CD4-positive, alpha-beta T cell (primary cell): Measurements from ENCODE around the gene RACK1. TPM values are rescaled to one million over a fixed set of nuclear protein-coding genes. Genes with fewer than 3 reads are reported as not detected.
"Not testable (repeated sequence)": the region's sequence is repeated elsewhere in the genome, so short reads cannot be mapped to it uniquely, and the experiment has no call there.

Experiments used
- ATAC-seq: fragments of 200-7000 bp; cut with Tn5 transposase; one replicate; pipeline ENCODE4 v1.10.0; 2022; ENCODE audit warnings: mild to moderate bottlenecking; ENCODE audit not compliant: poor library complexity
- CTCF ChIA-PET: fragments of 350-600 bp; sonication (Branson Sonifier 250); formaldehyde crosslinking; loops from one replicate; lab custom pipeline; 2021; ENCODE audit warnings: antibody characterized with exemption, inconsistent platforms; lab: Charles Lee
- POLR2A ChIA-PET: fragments of 350-600 bp; sonication (Branson Sonifier 250); formaldehyde crosslinking; loops from one replicate; lab custom pipeline; 2021; ENCODE audit warnings: antibody characterized with exemption, inconsistent platforms; lab: Charles Lee
- DNase-seq, 14 experiments: peaks; one replicate each; pipeline ENCODE4 v3.0.0-alpha.2; 2013 to 2020; ENCODE audit warnings: mixed read lengths in 2 of 14
- H3K27ac ChIP-seq, 2 donors: one replicate each; pipeline versions ENCODE4 v1.5.1 to v1.7.0; 2013; ENCODE audit warnings: low read length in 2 of 2, low read depth in 1 of 2, mild to moderate bottlenecking in 1 of 2
- H3K27me3 ChIP-seq, 2 experiments: 1 replicate in 1 of 2; 2 replicates in 1 of 2; pipeline versions ENCODE4 v1.6.1 to v1.7.0; 2013; ENCODE audit warnings: low read length in 2 of 2, control low read depth in 1 of 2, mild to moderate bottlenecking in 1 of 2, moderate library complexity in 1 of 2; ENCODE audit not compliant: insufficient read depth in 2 of 2, control insufficient read depth in 1 of 2
- H3K36me3 ChIP-seq: one replicate; pipeline ENCODE4 v1.6.1; 2013; ENCODE audit warnings: low read length, control low read depth; ENCODE audit not compliant: insufficient read depth
- H3K4me1 ChIP-seq: one replicate; pipeline ENCODE4 v1.6.1; 2013; ENCODE audit warnings: low read length, control low read depth; ENCODE audit not compliant: insufficient read depth
- H3K4me3 ChIP-seq: one replicate; pipeline ENCODE4 v1.5.1; 2013; ENCODE audit warnings: mild to moderate bottlenecking, low read length, moderate library complexity
- H3K9me3 ChIP-seq, 2 experiments: 1 replicate in 1 of 2; 2 replicates in 1 of 2; pipeline versions ENCODE4 v1.6.1 to v1.7.0; 2013; ENCODE audit warnings: low read length in 2 of 2, mild to moderate bottlenecking in 2 of 2, control low read depth in 1 of 2, moderate library complexity in 1 of 2; ENCODE audit not compliant: control insufficient read depth in 1 of 2, insufficient read depth in 1 of 2
- H3K27ac Mint-ChIP-seq: one replicate; pipeline ENCODE4 v1.8.0; 2020; ENCODE audit warnings: mixed read lengths
- H3K27me3 Mint-ChIP-seq: one replicate; pipeline ENCODE4 v1.8.0; 2021; ENCODE audit warnings: mixed read lengths
- H3K36me3 Mint-ChIP-seq: one replicate; pipeline ENCODE4 v1.8.0; 2021; ENCODE audit warnings: low read depth, mixed read lengths
- H3K4me1 Mint-ChIP-seq: one replicate; pipeline ENCODE4 v1.8.0; 2021; ENCODE audit warnings: low read depth, mixed read lengths
- H3K4me3 Mint-ChIP-seq: one replicate; pipeline ENCODE4 v1.8.0; 2020; ENCODE audit warnings: mild to moderate bottlenecking, mixed read lengths
- H3K9me3 Mint-ChIP-seq: one replicate; pipeline ENCODE4 v1.8.0; 2020; ENCODE audit warnings: mixed read lengths
- CTCF ChIP-seq: fragments of 200-600 bp; IDR thresholded peaks from one replicate; pipeline ENCODE4 v1.8.0; 2022; ENCODE audit warnings: antibody characterized with exemption, mild to moderate bottlenecking
- intact Hi-C, 2 experiments: fragments of 100-400 bp; cut with DNase I in 1 of 2; cut with micrococcal nuclease in 1 of 2; formaldehyde crosslinking; loops; one replicate each; pipeline versions ENCODE4 v1.15.1 to v1.9.0; 2023 to 2025; cut with DNase I, micrococcal nuclease
- total RNA-seq, 174 experiments: library from RNA in 2 of 174; stranded (reverse) in 2 of 174; gene quantifications; one replicate each; pipeline ENCODE4 v1.2.3 and lab custom pipeline; 2021 to 2026

Gene RACK1
- total RNA-seq, 2 experiments from 2014 or later, result 2,499 to 2,682 TPM

GRCh38 chr5:181217111-181217802 lies 26.4 kb downstream of the RACK1 start:
- Mint-ChIP-seq H3K9me3 (no peaks in the 10 kb centered on the region), H3K4me3 (peak overlapping the region; percentile 97), H3K4me1 (peaks cover 41% of the 10 kb centered on the region), H3K27me3 (peaks cover 20% of the 10 kb centered on the region), H3K36me3 (peaks cover 35% of the 10 kb centered on the region), H3K27ac (peak overlapping the region; percentile 88)
- intact Hi-C loops, result loop anchor here in 1 of 2 experiments (1.0 to 10.0 kb wide), 2 partner anchors 26 to 52 kb away; no protein-coding TSS in a partner anchor
- peak; percentile 31 for ATAC-seq
- TF ChIP-seq CTCF, result no peak
- Histone ChIP-seq H3K4me3 (peak overlapping the region; percentile 81), H3K27ac (peak overlapping the region; percentile 39 to 41), H3K4me1 (peaks cover 56% of the 10 kb centered on the region), H3K27me3 (no peaks in the 10 kb centered on the region), H3K9me3 (no peaks in the 10 kb centered on the region), H3K36me3 (no peaks in the 10 kb centered on the region)
- POLR2A ChIA-PET, result interaction anchor here (2.4 to 2.5 kb wide), 3 partner anchors 11 to 44 kb away, joined by 14 to 69 read pairs (median 41); partner anchors contain the start of genes TRIM52 and TRIM7
- CTCF ChIA-PET, result no interaction called here
- DNase-seq, result peak; percentile 36 to 87 (median 61)

GRCh38 chr5:181215997-181216989 lies 27.4 kb downstream of the RACK1 start:
- TF ChIP-seq CTCF, result no peak
- peak overlapping the region in 1 of 2 donors; percentile 1 for H3K27ac ChIP-seq
- peak in 6 of 14 experiments; percentile 41 to 70 (median 60) for DNase-seq
- intact Hi-C loops, result loop anchor here (1.0 to 10.0 kb wide), 2 partner anchors 10 to 51 kb away; no protein-coding TSS in a partner anchor
- peak overlapping the region; percentile 81 for H3K4me3 ChIP-seq
- Mint-ChIP-seq H3K27ac (peak overlapping the region; percentile 88), H3K27me3 (peaks cover 10% of the 10 kb centered on the region), H3K36me3 (peaks cover 26% of the 10 kb centered on the region), H3K9me3 (no peaks in the 10 kb centered on the region), H3K4me1 (peaks cover 32% of the 10 kb centered on the region), H3K4me3 (peak overlapping the region; percentile 97)
- H3K9me3 ChIP-seq, result no peaks in the 10 kb centered on the region
- H3K36me3 ChIP-seq, result no peaks in the 10 kb centered on the region
- peak; percentile 61 for ATAC-seq
- no peaks in the 10 kb centered on the region for H3K27me3 ChIP-seq
- H3K4me1 ChIP-seq, result peaks cover 47% of the 10 kb centered on the region
- ChIA-PET CTCF (no interaction called here), POLR2A (interaction anchor here (0.7 to 2.5 kb wide), 8 partner anchors 10 to 413 kb away, joined by 3 to 69 read pairs (median 6); partner anchors contain the start of genes TRIM52 and TRIM7)

GRCh38 chr5:181214249-181214648 lies 29.5 kb downstream of the RACK1 start:
- not testable (repeated sequence) for H3K36me3 ChIP-seq, H3K9me3 ChIP-seq, H3K4me3 ChIP-seq, H3K27me3 ChIP-seq, DNase-seq, H3K9me3 Mint-ChIP-seq, H3K27me3 Mint-ChIP-seq, ATAC-seq, H3K27ac ChIP-seq
- peak overlapping the region; percentile 23 for H3K27ac Mint-ChIP-seq
- ChIA-PET POLR2A (interaction anchor here (1.2 kb wide), 1 partner anchor 22 kb away, joined by 5 read pairs; no protein-coding TSS in a partner anchor), CTCF (interaction anchor here (1.7 kb wide), 1 partner anchor 47 kb away, joined by 3 read pairs; the partner anchor contains the start of gene TRIM52)
- peaks cover 35% of the 10 kb centered on the region for H3K4me1 Mint-ChIP-seq
- intact Hi-C loops, result loop anchor here in 1 of 2 experiments (10.0 kb wide), 1 partner anchor 49 kb away; no protein-coding TSS in a partner anchor
- peaks cover 22% of the 10 kb centered on the region for H3K36me3 Mint-ChIP-seq
- peak overlapping the region; percentile 36 for H3K4me3 Mint-ChIP-seq
- peaks cover 31% of the 10 kb centered on the region for H3K4me1 ChIP-seq
